NCI-H2107 treated with DMSO at 0.1 percent for 48 hours (cell line): ENCODE data around the gene ANK2.
A peak's percentile ranks its signal among the peaks of the same experiment; 100 is the strongest.
"Not testable (repeated sequence)": the region's sequence is repeated elsewhere in the genome, so short reads cannot be mapped to it uniquely, and the experiment has no call there.

Experiments
- DNase-seq: peaks from one replicate; lab custom pipeline; 2025; ENCODE audit not compliant: unreplicated experiment; lab: John Stamatoyannopoulos, UW

The ANK2 gene

GRCh38 chr4:113146876-113147358, 97.5 kb downstream of the ANK2 start:
- no peak for DNase-seq

DNA sequence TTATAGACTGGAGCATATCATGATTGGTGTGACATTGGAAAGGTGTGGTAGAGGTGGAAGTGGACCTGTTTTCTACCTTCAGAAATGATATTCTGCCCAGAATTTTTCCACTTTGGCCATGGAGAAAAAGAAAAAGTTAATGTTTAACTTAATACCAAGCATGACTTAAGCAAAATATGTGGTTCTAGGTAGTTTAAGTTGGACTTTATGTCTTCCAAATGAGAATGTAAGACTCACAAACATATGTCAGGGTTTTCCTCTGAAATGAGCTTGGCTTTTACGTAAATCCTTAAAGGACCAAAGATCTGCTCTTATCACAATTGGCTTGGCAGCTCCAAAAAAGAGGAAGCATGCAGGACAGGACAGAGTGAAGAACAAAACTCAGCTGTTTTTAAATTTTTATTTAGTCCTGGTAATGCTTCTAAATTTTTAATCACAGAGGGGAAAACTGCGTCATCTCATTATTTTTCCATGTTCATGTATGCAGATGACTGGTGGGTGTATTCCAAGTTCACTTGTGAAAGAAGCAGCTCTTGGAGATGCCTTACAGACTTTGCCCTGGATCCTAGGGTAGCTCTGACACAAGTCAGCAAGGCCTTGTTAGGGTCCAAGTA, 98.2 kb downstream of the ANK2 start:
- DNase-seq = no peak

DNA sequence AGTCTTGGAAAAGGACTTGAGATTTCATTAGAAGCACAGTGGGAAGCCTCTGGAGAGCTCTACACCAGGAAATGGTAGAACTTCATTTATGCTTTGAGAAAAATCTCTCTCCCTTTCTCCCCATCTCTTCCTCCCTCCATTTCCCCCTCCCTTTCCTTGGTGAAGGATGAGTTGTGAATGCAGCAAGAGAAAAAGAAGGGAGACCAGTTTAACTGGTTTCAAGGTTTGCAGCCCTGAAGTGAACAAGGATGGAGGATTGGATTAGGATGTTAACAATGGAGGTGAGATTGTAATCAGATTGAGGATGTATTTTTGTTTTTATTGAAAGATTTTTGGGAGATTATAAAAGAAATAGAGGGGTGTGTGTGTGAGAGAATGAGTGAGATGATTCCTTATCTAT, 99.5 kb downstream of the ANK2 start:
- no peak for DNase-seq

DNA sequence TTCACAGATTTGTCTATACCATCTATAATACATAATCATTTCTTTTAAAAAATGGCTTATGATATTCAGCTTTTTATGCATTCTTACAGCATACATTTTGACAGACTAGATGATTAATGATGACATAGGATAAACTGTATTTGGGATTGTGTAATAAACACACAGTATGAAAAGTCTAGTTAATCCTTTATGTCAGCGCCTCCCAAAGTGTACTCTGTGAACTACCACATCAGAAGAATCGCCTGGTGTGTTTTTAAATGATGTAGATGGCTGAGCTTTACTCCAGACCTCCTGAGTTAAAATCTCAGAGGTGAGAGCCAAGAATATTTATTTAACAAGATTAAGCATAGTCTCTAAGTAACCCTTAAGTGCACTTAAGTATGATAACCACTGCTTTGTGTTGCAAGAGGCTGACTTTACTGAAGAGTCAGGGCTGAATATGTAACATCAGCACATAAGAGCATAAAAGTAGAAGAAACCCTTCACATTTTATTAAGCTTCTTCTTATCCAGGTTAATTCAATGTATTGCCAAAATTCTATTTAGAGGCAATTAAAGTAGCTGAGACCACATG, 104.2 kb downstream of the ANK2 start:
- DNase-seq = peak; percentile 8

DNA sequence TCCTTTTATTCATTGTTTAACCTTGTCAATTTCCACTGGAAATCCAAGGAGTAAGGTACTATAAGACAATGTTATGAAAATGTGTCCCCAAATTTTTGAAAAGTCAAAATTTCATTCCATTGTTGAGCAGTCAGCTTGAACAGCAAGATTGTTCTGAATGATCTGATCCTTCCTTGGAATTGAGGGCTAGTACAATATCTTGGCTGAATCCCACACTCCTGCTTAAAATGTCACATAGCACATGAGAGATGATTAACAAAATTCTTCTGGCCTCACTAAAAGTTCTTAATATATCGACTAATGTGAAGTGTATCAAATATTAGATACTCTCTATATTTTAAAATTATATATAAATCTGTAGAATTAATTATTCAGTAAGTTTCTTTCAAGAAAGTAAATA, 104.8 kb downstream of the ANK2 start:
- no peak for DNase-seq

GRCh38 chr4:113157086-113157857, 107.8 kb downstream of the ANK2 start:
- no peak for DNase-seq

- no peak for DNase-seq
Observed at GRCh38 chr4:113159942-113160545, 110.6 kb downstream of the ANK2 start.

DNA sequence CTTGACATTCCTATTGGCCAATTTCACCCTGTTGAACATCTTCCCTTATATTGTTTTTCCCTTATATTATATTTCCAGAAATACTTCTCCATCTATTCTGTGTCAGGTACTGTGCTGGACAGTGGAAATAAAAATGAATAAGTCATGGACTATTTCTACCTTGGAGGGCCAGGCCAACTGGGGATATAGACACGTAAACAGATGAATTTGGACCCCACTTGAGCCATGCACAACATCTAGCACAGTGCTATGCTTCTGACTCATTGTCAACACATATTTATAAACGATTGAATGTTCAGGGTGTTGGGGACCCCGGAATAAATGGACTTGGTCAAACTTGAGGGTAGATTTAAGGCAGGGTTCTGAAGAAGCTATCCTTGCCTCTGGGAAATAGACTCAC, 111.1 kb downstream of the ANK2 start:
- no peak for DNase-seq

- DNase-seq = no peak
Observed at GRCh38 chr4:113162089-113162488, 112.6 kb downstream of the ANK2 start.

- no peak for DNase-seq
Observed at GRCh38 chr4:113169368-113169767, 119.9 kb downstream of the ANK2 start.

DNA sequence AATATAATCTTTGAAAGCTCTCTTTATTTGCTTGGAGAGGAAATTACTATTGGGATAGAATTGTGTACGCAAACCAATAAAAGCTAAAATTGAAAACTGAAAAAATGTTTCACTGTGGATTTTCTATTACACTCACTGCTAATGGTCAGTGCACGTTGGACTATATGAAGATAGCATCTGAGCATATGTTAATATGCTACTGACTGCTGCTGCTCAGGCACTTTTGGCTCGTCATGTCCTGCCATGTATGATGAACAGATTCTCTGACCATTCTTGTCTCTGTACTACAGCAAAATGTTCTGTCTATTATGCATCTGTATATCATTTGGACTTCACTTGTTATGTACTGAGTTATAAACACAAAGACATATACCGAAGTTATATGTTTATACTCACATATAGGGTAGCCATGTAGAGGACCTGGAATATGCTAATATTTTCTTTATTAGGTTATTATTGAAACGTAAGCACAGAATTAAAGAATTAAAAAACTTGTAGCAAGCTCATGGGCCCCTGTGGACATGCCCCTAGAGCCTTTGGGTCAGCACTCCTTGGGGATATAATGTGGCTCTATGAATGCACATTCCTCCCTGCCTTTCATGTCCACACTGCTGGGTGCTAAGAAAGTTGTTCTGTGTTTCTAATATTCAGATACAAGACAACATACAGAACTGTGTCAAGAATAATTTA, 120.8 kb downstream of the ANK2 start:
- no peak for DNase-seq

DNA sequence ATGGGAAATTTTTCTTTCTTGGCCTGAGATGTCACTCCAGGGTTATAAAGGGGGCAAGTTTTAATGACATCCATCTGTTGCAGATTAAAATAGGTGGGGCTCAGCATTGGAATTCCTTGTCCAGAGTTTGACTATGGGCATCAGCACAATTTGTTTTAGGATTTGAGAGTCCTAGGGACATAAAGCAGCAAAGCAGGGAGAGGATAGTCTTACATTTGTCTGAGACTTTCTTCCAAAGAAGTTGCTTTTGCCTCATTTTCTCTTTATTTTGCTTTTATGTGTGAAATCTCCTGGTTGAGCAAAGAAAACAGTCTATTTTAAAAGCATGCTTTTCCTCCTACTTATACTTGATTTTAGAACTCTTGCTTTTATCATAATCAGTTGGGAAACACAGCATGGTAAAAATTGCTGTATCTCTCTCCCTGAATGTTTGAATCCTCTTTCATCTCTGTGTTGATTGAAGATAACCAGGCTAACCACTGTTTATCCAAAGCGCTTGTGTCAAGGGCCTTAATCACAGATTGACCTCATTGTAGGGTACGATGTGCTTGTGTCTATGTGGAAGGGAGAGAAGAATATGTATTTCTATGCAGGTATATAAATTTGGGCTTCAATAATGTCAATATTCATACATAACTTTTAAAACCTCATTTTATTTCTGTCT, 121.5 kb downstream of the ANK2 start:
- no peak for DNase-seq

GRCh38 chr4:113173126-113173792, 123.8 kb downstream of the ANK2 start:
- DNase-seq = no peak

GRCh38 chr4:113173793-113174264, 124.4 kb downstream of the ANK2 start:
- DNase-seq = no peak

GRCh38 chr4:113179091-113179490, 129.6 kb downstream of the ANK2 start:
- DNase-seq = no peak

GRCh38 chr4:113179996-113180395, 130.5 kb downstream of the ANK2 start:
- no peak for DNase-seq

DNA sequence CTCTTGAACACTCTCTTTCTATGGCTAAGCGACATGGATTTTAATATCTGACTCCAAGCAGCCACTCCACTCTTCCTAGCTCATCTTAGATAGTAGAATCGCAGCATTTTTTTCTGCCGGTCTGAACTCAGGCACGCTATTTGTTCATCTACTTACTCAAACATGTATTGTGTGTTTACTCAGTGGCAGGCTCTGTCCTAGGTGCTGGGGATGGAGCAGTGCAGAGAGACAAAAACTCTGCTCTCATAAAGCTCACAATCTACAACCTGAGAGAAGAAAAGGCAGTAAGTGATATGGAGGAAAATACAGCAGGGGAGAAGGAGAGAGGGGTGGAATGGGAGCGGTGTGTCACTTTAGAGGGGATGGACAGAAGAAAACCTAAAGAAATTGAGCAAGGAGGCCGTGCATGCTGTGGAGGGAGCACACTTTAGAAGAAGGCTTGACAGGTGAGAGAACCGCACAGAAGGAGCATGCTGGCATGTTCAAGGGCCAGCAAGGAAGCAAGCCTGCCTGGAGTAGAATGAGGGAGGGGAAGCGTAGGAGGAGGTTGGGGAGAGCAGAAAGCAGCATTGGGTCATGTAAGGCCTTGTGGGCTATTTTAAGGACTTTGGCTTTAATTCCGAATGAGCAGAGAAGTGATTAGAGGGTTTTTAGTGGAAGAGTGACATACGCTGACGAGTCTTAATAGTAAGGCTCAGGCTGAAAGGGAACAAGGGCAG, 132.0 kb downstream of the ANK2 start:
- DNase-seq = no peak

DNA sequence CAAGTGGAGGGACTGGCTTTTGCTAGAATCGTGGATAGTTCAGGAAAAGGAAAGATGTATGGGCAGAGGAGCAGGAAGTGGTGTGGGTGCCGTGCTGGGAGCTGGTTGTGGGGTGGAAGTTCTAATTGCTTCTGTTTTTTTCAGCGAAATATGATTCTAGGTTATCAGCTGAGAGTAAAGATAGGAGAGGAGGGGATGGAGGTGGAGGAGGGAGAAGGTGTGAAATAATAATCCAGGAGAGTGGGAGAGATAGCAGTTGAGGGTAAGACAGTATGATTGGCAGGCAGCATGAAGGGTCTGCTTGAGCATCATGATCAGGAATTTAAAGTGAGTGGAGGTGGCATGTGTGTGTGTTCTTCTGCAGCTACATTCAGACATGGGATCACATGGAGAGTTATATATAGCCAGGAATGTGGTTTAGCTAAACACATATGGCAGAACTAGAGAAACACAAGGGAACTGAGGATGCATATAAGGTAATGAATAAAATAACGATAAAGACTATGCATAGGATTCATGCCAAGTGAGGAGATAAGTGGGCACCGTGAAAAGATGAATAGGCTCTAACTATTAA, 133.7 kb downstream of the ANK2 start:
- no peak for DNase-seq

- DNase-seq = not testable (repeated sequence)
Observed at GRCh38 chr4:113186220-113186619, 136.8 kb downstream of the ANK2 start.
